ENCODE results near the gene ATP23.
A peak's percentile ranks its signal among the peaks of the same experiment; 100 is the strongest.

Gene ATP23

DNA sequence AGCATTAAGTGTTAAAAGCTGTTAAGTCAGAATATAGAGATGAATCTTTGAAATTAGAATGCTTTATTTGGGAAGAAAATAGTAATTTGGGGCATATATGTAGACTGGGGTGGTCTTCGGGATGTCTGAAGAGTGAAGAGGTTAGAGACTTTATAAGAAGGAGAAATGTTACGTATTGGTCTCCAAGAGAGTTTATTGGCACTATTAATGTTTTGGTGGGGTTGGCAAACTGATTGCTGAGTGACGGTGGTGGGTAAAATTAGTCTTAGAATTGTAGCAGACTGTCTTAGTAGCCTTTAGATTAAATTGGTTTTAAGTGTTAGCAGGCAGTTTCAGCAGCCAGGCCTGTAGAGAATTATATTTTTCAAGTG, 4.9 kb upstream of the ATP23 start:
- H3K4me3 ChIP-seq (ENCODE audit: low read length in 2 of 2) = peak overlapping the region in 1 of 2 donors; percentile 70
- no peak overlapping the region for H3K23ac ChIP-seq (ENCODE audit: low read depth, low read length, poor library complexity)
- H2BK120ac ChIP-seq (ENCODE audit: low read depth, low read length) = no peak overlapping the region
- H3K27ac ChIP-seq (replicated peaks; ENCODE audit: low read length) = no peak overlapping the region
- no CpG with 5 or more reads among the region's 3 CpGs for WGBS, 2 donors (ENCODE audit: extremely low coverage in 2 of 2, insufficient read length in 2 of 2, insufficient replicate concordance in 1 of 2)
- H3K9me3 ChIP-seq (replicated peaks in 1 of 2; ENCODE audit: control insufficient read depth in 2 of 2, insufficient read depth in 1 of 2, low read depth in 1 of 2, low read length in 2 of 2) = no peaks in the 10 kb centered on the region
- H3K4ac ChIP-seq (ENCODE audit: low read length) = no peak overlapping the region
- H2BK15ac ChIP-seq (ENCODE audit: low read length) = no peak overlapping the region
- H3K27me3 ChIP-seq (ENCODE audit: control insufficient read depth in 3 of 3, insufficient read depth in 3 of 3, low read depth in 1 of 3, low read length in 3 of 3) = peaks cover 0 to 3% (median 0%) of the 10 kb centered on the region in 3 experiments
- DNase-seq (ENCODE audit: low spot score) = no peak
- H2BK12ac ChIP-seq (ENCODE audit: low read length) = no peak overlapping the region
- no peaks in the 10 kb centered on the region for H3K79me1 ChIP-seq (ENCODE audit: low read depth, low read length)
- no peak overlapping the region for H3K9ac ChIP-seq (ENCODE audit: low read depth, low read length, poor library complexity)
- no peak overlapping the region for H3K14ac ChIP-seq (ENCODE audit: low read length)
- H4K8ac ChIP-seq (ENCODE audit: low read depth, low read length) = no peak overlapping the region
- H2AK5ac ChIP-seq (ENCODE audit: low read depth, low read length) = no peak overlapping the region
- no peak overlapping the region for H4K91ac ChIP-seq (ENCODE audit: low read depth, low read length, poor library complexity)
- no peaks in the 10 kb centered on the region for H3K36me3 ChIP-seq (replicated peaks in 1 of 2; ENCODE audit: control insufficient read depth in 2 of 2, insufficient read depth in 2 of 2, low read length in 2 of 2)
- H2AFZ ChIP-seq (ENCODE audit: low read length) = peak overlapping the region; percentile 91
- no peak overlapping the region for H3K18ac ChIP-seq (ENCODE audit: low read length)
- H3K4me1 ChIP-seq (ENCODE audit: control insufficient read depth in 2 of 2, insufficient read depth in 1 of 2, low read depth in 1 of 2, low read length in 2 of 2) = peaks cover 2 to 13% of the 10 kb centered on the region in 2 donors
- H2BK5ac ChIP-seq (ENCODE audit: low read length) = no peak overlapping the region
- H3K4me2 ChIP-seq (ENCODE audit: insufficient read depth, low read length, poor library complexity, severe bottlenecking) = no peak overlapping the region

DNA sequence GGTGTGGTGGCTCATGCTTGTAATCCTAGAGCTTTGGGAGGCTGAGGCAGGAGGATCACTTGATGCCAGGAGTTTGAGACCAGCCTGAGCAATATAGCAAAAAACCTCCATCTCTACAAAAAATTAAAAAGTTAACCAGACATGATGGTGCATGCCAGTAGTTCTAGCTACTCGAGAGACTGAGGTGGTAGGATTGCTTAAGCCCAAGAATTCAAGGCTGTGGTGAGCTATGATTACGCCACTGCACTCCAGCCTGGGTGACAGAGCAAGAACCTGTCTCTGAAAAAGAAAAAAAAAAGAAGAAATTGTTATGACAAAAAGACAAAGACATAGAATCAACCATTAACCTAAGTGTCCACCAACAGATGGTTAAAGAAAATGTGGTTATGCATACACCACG, 2.1 kb upstream of the ATP23 start:
- no peak overlapping the region for H3K27ac ChIP-seq (replicated peaks; ENCODE audit: low read length)
- H2AFZ ChIP-seq (ENCODE audit: low read length) = no peak overlapping the region
- no peak overlapping the region for H3K14ac ChIP-seq (ENCODE audit: low read length)
- H2BK12ac ChIP-seq (ENCODE audit: low read length) = no peak overlapping the region
- H4K8ac ChIP-seq (ENCODE audit: low read depth, low read length) = no peak overlapping the region
- DNase-seq (ENCODE audit: low spot score) = no peak
- H3K18ac ChIP-seq (ENCODE audit: low read length) = no peak overlapping the region
- H3K23ac ChIP-seq (ENCODE audit: low read depth, low read length, poor library complexity) = no peak overlapping the region
- H2AK5ac ChIP-seq (ENCODE audit: low read depth, low read length) = no peak overlapping the region
- WGBS, 2 donors (ENCODE audit: extremely low coverage in 2 of 2, insufficient read length in 2 of 2, insufficient replicate concordance in 1 of 2) = no CpG with 5 or more reads among the region's 3 CpGs
- no peaks in the 10 kb centered on the region for H3K79me1 ChIP-seq (ENCODE audit: low read depth, low read length)
- H3K9me3 ChIP-seq (replicated peaks in 1 of 2; ENCODE audit: control insufficient read depth in 2 of 2, insufficient read depth in 1 of 2, low read depth in 1 of 2, low read length in 2 of 2) = no peaks in the 10 kb centered on the region
- peaks cover 5 to 15% of the 10 kb centered on the region in 2 donors for H3K4me1 ChIP-seq (ENCODE audit: control insufficient read depth in 2 of 2, insufficient read depth in 1 of 2, low read depth in 1 of 2, low read length in 2 of 2)
- no peak overlapping the region for H2BK15ac ChIP-seq (ENCODE audit: low read length)
- no peak overlapping the region for H2BK120ac ChIP-seq (ENCODE audit: low read depth, low read length)
- no peak overlapping the region for H3K4me3 ChIP-seq (ENCODE audit: low read length in 2 of 2)
- H3K27me3 ChIP-seq (ENCODE audit: control insufficient read depth in 3 of 3, insufficient read depth in 3 of 3, low read depth in 1 of 3, low read length in 3 of 3) = peaks cover 0 to 9% (median 0%) of the 10 kb centered on the region in 3 experiments
- no peaks in the 10 kb centered on the region for H3K36me3 ChIP-seq (replicated peaks in 1 of 2; ENCODE audit: control insufficient read depth in 2 of 2, insufficient read depth in 2 of 2, low read length in 2 of 2)
- no peak overlapping the region for H3K9ac ChIP-seq (ENCODE audit: low read depth, low read length, poor library complexity)
- H3K4ac ChIP-seq (ENCODE audit: low read length) = no peak overlapping the region
- no peak overlapping the region for H4K91ac ChIP-seq (ENCODE audit: low read depth, low read length, poor library complexity)
- H3K4me2 ChIP-seq (ENCODE audit: insufficient read depth, low read length, poor library complexity, severe bottlenecking) = no peak overlapping the region
- no peak overlapping the region for H2BK5ac ChIP-seq (ENCODE audit: low read length)

DNA sequence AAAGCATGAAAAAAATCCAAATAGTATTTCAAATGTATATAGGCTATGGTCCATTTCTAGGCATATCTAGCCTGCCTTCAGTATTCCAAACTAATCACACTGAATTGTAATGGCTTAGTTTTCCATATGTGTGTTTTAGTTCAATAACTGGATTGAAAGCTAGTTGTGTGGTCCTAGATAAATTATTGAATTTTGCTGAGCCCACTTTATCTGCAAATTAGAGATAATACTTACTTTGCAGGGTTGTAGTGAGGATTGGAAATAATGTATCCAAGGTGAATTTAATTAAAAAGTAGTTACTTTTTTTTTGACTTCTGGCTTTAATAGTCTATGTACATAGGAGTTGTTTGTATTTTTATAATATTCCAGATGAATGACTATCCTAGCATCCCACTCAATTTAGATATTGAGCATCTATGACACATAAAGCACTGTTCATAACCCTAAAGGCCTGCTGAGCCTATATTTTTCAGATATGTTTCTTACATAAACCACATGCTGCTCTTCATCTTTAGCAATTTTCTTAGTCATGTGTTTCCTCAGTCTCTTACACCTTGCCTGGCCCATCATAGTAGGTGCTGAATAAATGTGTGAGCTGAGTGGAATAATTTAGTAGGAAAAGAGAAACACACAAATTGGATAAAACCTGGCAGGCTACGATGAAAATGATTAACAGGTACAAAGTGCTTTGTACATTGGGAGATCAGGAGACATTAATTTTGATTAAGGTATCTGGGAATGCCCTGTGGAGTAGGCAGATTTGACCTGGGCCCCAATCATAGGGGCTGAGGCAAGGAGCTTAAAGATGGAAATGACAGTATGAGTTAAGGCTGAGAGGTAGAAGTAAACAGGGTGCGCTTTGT, 1.1 kb upstream of the ATP23 start:
- no peak overlapping the region for H3K4ac ChIP-seq (ENCODE audit: low read length)
- H3K23ac ChIP-seq (ENCODE audit: low read depth, low read length, poor library complexity) = no peak overlapping the region
- H2BK15ac ChIP-seq (ENCODE audit: low read length) = no peak overlapping the region
- no peak overlapping the region for H2AK5ac ChIP-seq (ENCODE audit: low read depth, low read length)
- no peak overlapping the region for H3K18ac ChIP-seq (ENCODE audit: low read length)
- H3K36me3 ChIP-seq (replicated peaks in 1 of 2; ENCODE audit: control insufficient read depth in 2 of 2, insufficient read depth in 2 of 2, low read length in 2 of 2) = no peaks in the 10 kb centered on the region
- no CpG with 5 or more reads among the region's 2 CpGs for WGBS, 2 donors (ENCODE audit: extremely low coverage in 2 of 2, insufficient read length in 2 of 2, insufficient replicate concordance in 1 of 2)
- H2BK5ac ChIP-seq (ENCODE audit: low read length) = no peak overlapping the region
- H3K27me3 ChIP-seq (ENCODE audit: control insufficient read depth in 3 of 3, insufficient read depth in 3 of 3, low read depth in 1 of 3, low read length in 3 of 3) = peaks cover 0 to 9% (median 0%) of the 10 kb centered on the region in 3 experiments
- H3K27ac ChIP-seq (replicated peaks; ENCODE audit: low read length) = no peak overlapping the region
- no peak overlapping the region for H2BK12ac ChIP-seq (ENCODE audit: low read length)
- H2AFZ ChIP-seq (ENCODE audit: low read length) = peak overlapping the region; percentile 96
- H3K14ac ChIP-seq (ENCODE audit: low read length) = no peak overlapping the region
- H3K79me1 ChIP-seq (ENCODE audit: low read depth, low read length) = no peaks in the 10 kb centered on the region
- H3K4me3 ChIP-seq (ENCODE audit: low read length in 2 of 2) = peak overlapping the region in 1 of 2 donors; percentile 70
- H4K8ac ChIP-seq (ENCODE audit: low read depth, low read length) = no peak overlapping the region
- H4K91ac ChIP-seq (ENCODE audit: low read depth, low read length, poor library complexity) = no peak overlapping the region
- DNase-seq (ENCODE audit: low spot score) = no peak
- H2BK120ac ChIP-seq (ENCODE audit: low read depth, low read length) = no peak overlapping the region
- no peaks in the 10 kb centered on the region for H3K9me3 ChIP-seq (replicated peaks in 1 of 2; ENCODE audit: control insufficient read depth in 2 of 2, insufficient read depth in 1 of 2, low read depth in 1 of 2, low read length in 2 of 2)
- peaks cover 5 to 10% of the 10 kb centered on the region in 2 donors for H3K4me1 ChIP-seq (ENCODE audit: control insufficient read depth in 2 of 2, insufficient read depth in 1 of 2, low read depth in 1 of 2, low read length in 2 of 2)
- no peak overlapping the region for H3K4me2 ChIP-seq (ENCODE audit: insufficient read depth, low read length, poor library complexity, severe bottlenecking)
- no peak overlapping the region for H3K9ac ChIP-seq (ENCODE audit: low read depth, low read length, poor library complexity)

DNA sequence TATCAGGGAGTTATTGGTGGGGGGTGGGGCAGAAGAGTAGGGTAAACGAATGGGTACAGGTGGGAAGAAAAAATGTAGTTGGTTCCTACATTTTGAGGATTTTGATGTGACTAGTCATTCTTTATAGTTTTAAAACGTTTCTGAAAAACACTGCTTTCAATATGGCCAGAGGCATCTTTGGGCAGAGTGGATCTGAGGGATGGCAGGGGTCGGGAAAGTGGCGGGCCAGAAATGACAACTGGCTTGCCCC, 527 bp upstream of the ATP23 start:
- H3K27ac ChIP-seq (replicated peaks; ENCODE audit: low read length) = no peak overlapping the region
- no peak overlapping the region for H2BK120ac ChIP-seq (ENCODE audit: low read depth, low read length)
- WGBS, 2 donors (ENCODE audit: extremely low coverage in 2 of 2, insufficient read length in 2 of 2, insufficient replicate concordance in 1 of 2) = no CpG with 5 or more reads among the region's 4 CpGs
- peak overlapping the region; percentile 70 to 86 for H3K4me3 ChIP-seq (ENCODE audit: low read length in 2 of 2)
- H2AK5ac ChIP-seq (ENCODE audit: low read depth, low read length) = no peak overlapping the region
- H2BK5ac ChIP-seq (ENCODE audit: low read length) = no peak overlapping the region
- no peak overlapping the region for H2BK12ac ChIP-seq (ENCODE audit: low read length)
- H3K4me2 ChIP-seq (ENCODE audit: insufficient read depth, low read length, poor library complexity, severe bottlenecking) = peak overlapping the region; percentile 87
- no peak overlapping the region for H3K18ac ChIP-seq (ENCODE audit: low read length)
- no peak overlapping the region for H4K91ac ChIP-seq (ENCODE audit: low read depth, low read length, poor library complexity)
- peaks cover 0 to 9% (median 0%) of the 10 kb centered on the region in 3 experiments for H3K27me3 ChIP-seq (ENCODE audit: control insufficient read depth in 3 of 3, insufficient read depth in 3 of 3, low read depth in 1 of 3, low read length in 3 of 3)
- peak overlapping the region; percentile 97 for H2BK15ac ChIP-seq (ENCODE audit: low read length)
- peak overlapping the region; percentile 91 for H3K9ac ChIP-seq (ENCODE audit: low read depth, low read length, poor library complexity)
- no peak for DNase-seq (ENCODE audit: low spot score)
- H3K9me3 ChIP-seq (replicated peaks in 1 of 2; ENCODE audit: control insufficient read depth in 2 of 2, insufficient read depth in 1 of 2, low read depth in 1 of 2, low read length in 2 of 2) = no peaks in the 10 kb centered on the region
- H4K8ac ChIP-seq (ENCODE audit: low read depth, low read length) = no peak overlapping the region
- peaks cover 5 to 8% of the 10 kb centered on the region in 2 donors for H3K4me1 ChIP-seq (ENCODE audit: control insufficient read depth in 2 of 2, insufficient read depth in 1 of 2, low read depth in 1 of 2, low read length in 2 of 2)
- H3K23ac ChIP-seq (ENCODE audit: low read depth, low read length, poor library complexity) = no peak overlapping the region
- no peak overlapping the region for H3K4ac ChIP-seq (ENCODE audit: low read length)
- peak overlapping the region; percentile 96 for H2AFZ ChIP-seq (ENCODE audit: low read length)
- no peak overlapping the region for H3K14ac ChIP-seq (ENCODE audit: low read length)
- no peaks in the 10 kb centered on the region for H3K36me3 ChIP-seq (replicated peaks in 1 of 2; ENCODE audit: control insufficient read depth in 2 of 2, insufficient read depth in 2 of 2, low read length in 2 of 2)
- no peaks in the 10 kb centered on the region for H3K79me1 ChIP-seq (ENCODE audit: low read depth, low read length)
